Osteoblast (primary cell): Measurements from ENCODE around the gene PROC. TPM values are rescaled to one million over a fixed set of nuclear protein-coding genes. Genes with fewer than 3 reads are reported as not detected.

Experiments used
- DNase-seq: peaks from one replicate; pipeline ENCODE4 v3.0.0; 2011; ENCODE audit warnings: low spot score, mixed read lengths; ENCODE audit not compliant: insufficient read length; ENCODE audit errors: missing footprints
- H2AFZ ChIP-seq: 2 replicates; pipeline ENCODE4 v1.6.0; 2011; ENCODE audit warnings: mild to moderate bottlenecking, low read length
- H3K27ac ChIP-seq: 2 replicates; pipeline ENCODE4 v1.5.1; 2011; ENCODE audit warnings: mild to moderate bottlenecking, low read depth, low read length, moderate library complexity
- H3K27me3 ChIP-seq: 2 replicates; pipeline ENCODE4 v1.6.0; 2012; ENCODE audit warnings: mild to moderate bottlenecking, control low read depth, inconsistent platforms, low read length, moderate library complexity; ENCODE audit not compliant: insufficient read depth
- H3K36me3 ChIP-seq: 2 replicates; pipeline ENCODE4 v1.5.1; 2011; ENCODE audit warnings: mild to moderate bottlenecking, low read length, control low read depth, moderate library complexity; ENCODE audit not compliant: insufficient read depth
- H3K4me1 ChIP-seq: 2 replicates; pipeline ENCODE4 v1.5.1; 2011; ENCODE audit warnings: mild to moderate bottlenecking, low read length, control low read depth, moderate library complexity; ENCODE audit not compliant: insufficient read depth
- H3K4me2 ChIP-seq: 2 replicates; pipeline ENCODE4 v1.6.0; 2011; ENCODE audit warnings: mild to moderate bottlenecking, low read length; ENCODE audit not compliant: insufficient read depth
- H3K4me3 ChIP-seq: fragments of 200-600 bp; sonication (generic); 3 replicates; pipeline ENCODE4 v1.5.1; 2012; ENCODE audit warnings: mild to moderate bottlenecking, low read length, inconsistent platforms; ENCODE audit not compliant: insufficient read depth
- H3K79me2 ChIP-seq: 2 replicates; pipeline ENCODE4 v1.6.0; 2012; ENCODE audit warnings: mild to moderate bottlenecking, low read length, control low read depth, inconsistent platforms; ENCODE audit not compliant: insufficient read depth
- H3K9me3 ChIP-seq: 2 replicates; pipeline ENCODE4 v1.5.1; 2011; ENCODE audit warnings: low read depth, low read length, control low read depth
- H4K20me1 ChIP-seq: 2 replicates; pipeline ENCODE4 v1.6.0; 2012; ENCODE audit warnings: mild to moderate bottlenecking, low read length, control low read depth; ENCODE audit not compliant: insufficient read depth
- total RNA-seq: library from RNA; depleted of rRNA; stranded (reverse); fragments of >200 nt; gene quantifications from 2 replicates; pipeline ENCODE4 v1.2.3, GENCODE V29; 2012
- TF ChIP-seq, protein P1 (sequence below): IDR thresholded peaks from 2 replicates; pipeline ENCODE4 v1.5.1; 2011; ENCODE audit warnings: mild to moderate bottlenecking, low read depth, low read length, moderate library complexity; ENCODE audit errors: extremely low read depth

The PROC gene
- total RNA-seq, 1 donor: not detected

GRCh38 chr2:127421871-127422558 is 3.8 kb downstream of the PROC start:
- Histone ChIP-seq H3K27me3 (peaks cover 24% of the 10 kb centered on the region), H3K4me2 (no peak overlapping the region), H3K9me3 (no peaks in the 10 kb centered on the region), H3K79me2 (no peaks in the 10 kb centered on the region), H4K20me1 (no peaks in the 10 kb centered on the region), H3K27ac (no peak overlapping the region), H3K4me3 (no peak overlapping the region), H3K36me3 (no peaks in the 10 kb centered on the region), H2AFZ (no peak overlapping the region), H3K4me1 (peaks cover 4% of the 10 kb centered on the region)
- DNase-seq: no peak
- TF ChIP-seq, protein P1, sequence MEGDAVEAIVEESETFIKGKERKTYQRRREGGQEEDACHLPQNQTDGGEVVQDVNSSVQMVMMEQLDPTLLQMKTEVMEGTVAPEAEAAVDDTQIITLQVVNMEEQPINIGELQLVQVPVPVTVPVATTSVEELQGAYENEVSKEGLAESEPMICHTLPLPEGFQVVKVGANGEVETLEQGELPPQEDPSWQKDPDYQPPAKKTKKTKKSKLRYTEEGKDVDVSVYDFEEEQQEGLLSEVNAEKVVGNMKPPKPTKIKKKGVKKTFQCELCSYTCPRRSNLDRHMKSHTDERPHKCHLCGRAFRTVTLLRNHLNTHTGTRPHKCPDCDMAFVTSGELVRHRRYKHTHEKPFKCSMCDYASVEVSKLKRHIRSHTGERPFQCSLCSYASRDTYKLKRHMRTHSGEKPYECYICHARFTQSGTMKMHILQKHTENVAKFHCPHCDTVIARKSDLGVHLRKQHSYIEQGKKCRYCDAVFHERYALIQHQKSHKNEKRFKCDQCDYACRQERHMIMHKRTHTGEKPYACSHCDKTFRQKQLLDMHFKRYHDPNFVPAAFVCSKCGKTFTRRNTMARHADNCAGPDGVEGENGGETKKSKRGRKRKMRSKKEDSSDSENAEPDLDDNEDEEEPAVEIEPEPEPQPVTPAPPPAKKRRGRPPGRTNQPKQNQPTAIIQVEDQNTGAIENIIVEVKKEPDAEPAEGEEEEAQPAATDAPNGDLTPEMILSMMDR: no peak

DNA sequence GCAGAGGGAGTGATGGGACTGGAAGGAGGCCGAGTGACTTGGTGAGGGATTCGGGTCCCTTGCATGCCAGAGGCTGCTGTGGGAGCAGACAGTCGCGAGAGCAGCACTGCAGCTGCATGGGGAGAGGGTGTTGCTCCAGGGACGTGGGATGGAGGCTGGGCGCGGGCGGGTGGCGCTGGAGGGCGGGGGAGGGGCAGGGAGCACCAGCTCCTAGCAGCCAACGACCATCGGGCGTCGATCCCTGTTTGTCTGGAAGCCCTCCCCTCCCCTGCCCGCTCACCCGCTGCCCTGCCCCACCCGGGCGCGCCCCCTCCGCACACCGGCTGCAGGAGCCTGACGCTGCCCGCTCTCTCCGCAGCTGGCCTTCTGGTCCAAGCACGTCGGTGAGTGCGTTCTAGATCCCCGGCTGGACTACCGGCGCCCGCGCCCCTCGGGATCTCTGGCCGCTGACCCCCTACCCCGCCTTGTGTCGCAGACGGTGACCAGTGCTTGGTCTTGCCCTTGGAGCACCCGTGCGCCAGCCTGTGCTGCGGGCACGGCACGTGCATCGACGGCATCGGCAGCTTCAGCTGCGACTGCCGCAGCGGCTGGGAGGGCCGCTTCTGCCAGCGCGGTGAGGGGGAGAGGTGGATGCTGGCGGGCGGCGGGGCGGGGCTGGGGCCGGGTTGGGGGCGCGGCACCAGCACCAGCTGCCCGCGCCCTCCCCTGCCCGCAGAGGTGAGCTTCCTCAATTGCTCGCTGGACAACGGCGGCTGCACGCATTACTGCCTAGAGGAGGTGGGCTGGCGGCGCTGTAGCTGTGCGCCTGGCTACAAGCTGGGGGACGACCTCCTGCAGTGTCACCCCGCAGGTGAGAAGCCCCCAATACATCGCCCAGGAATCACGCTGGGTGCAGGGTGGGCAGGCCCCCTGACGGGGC is 4.6 kb downstream of the PROC start:
- TF ChIP-seq, protein P1: no peak
- peaks cover 22% of the 10 kb centered on the region for H3K27me3 ChIP-seq
- no peaks in the 10 kb centered on the region for H3K36me3 ChIP-seq
- H2AFZ ChIP-seq: no peak overlapping the region
- H3K4me3 ChIP-seq: peak overlapping the region; percentile 55
- DNase-seq: peak; percentile 85
- no peaks in the 10 kb centered on the region for H3K79me2 ChIP-seq
- H3K4me1 ChIP-seq: peaks cover 4% of the 10 kb centered on the region
- H3K4me2 ChIP-seq: peak overlapping the region; percentile 60
- no peak overlapping the region for H3K27ac ChIP-seq
- H3K9me3 ChIP-seq: no peaks in the 10 kb centered on the region
- no peaks in the 10 kb centered on the region for H4K20me1 ChIP-seq

DNA sequence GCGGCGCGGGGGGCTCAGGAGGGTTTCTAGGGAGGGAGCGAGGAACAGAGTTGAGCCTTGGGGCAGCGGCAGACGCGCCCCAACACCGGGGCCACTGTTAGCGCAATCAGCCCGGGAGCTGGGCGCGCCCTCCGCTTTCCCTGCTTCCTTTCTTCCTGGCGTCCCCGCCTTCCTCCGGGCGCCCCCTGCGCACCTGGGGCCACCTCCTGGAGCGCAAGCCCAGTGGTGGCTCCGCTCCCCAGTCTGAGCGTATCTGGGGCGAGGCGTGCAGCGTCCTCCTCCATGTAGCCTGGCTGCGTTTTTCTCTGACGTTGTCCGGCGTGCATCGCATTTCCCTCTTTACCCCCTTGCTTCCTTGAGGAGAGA is 5.2 kb downstream of the PROC start:
- peaks cover 22% of the 10 kb centered on the region for H3K27me3 ChIP-seq
- no peak overlapping the region for H3K27ac ChIP-seq
- peak overlapping the region; percentile 60 for H3K4me2 ChIP-seq
- no peaks in the 10 kb centered on the region for H3K79me2 ChIP-seq
- TF ChIP-seq, protein P1: no peak
- H3K36me3 ChIP-seq: no peaks in the 10 kb centered on the region
- no peaks in the 10 kb centered on the region for H3K9me3 ChIP-seq
- DNase-seq: peak; percentile 83
- H4K20me1 ChIP-seq: no peaks in the 10 kb centered on the region
- H3K4me3 ChIP-seq: peak overlapping the region; percentile 55
- no peak overlapping the region for H2AFZ ChIP-seq
- H3K4me1 ChIP-seq: peaks cover 4% of the 10 kb centered on the region

DNA sequence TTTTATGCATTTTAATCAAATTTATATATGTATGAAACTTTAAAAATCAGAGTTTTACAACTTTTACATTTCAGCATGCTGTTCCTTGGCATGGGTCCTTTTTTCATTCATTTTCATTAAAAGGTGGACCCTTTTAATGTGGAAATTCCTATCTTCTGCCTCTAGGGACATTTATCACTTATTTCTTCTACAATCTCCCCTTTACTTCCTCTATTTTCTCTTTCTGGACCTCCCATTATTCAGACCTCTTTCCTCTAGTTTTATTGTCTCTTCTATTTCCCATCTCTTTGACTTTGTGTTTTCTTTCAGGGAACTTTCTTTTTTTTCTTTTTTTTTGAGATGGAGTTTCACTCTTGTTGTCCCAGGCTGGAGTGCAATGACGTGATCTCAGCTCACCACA is 5.7 kb downstream of the PROC start:
- peak overlapping the region; percentile 60 for H3K4me2 ChIP-seq
- peaks cover 4% of the 10 kb centered on the region for H3K4me1 ChIP-seq
- no peak overlapping the region for H3K27ac ChIP-seq
- no peak overlapping the region for H3K4me3 ChIP-seq
- no peaks in the 10 kb centered on the region for H4K20me1 ChIP-seq
- TF ChIP-seq, protein P1: no peak
- no peaks in the 10 kb centered on the region for H3K79me2 ChIP-seq
- DNase-seq: peak; percentile 85
- no peaks in the 10 kb centered on the region for H3K9me3 ChIP-seq
- H3K36me3 ChIP-seq: no peaks in the 10 kb centered on the region
- H3K27me3 ChIP-seq: peaks cover 22% of the 10 kb centered on the region
- H2AFZ ChIP-seq: no peak overlapping the region
